Measurements from ENCODE around the gene CACNA1C.

GRCh38 chr12:2633825-2634200 is 581.0 kb downstream of the CACNA1C start:
- TF ChIP-seq NRF1 (IDR thresholded peaks at IDR 0.05; ENCODE audit: low read depth, low read length) (no peak), CTCF (IDR thresholded peaks at IDR 0.05) (no peak), EP300 (IDR thresholded peaks at IDR 0.05; ENCODE audit: borderline replicate concordance in 1 of 2, low read depth in 1 of 2, low read length in 1 of 2) (no peak), MEF2A (IDR thresholded peaks at IDR 0.05; ENCODE audit: borderline replicate concordance, low read depth) (no peak), PBX3 (IDR thresholded peaks at IDR 0.05) (no peak)
